ENCODE measurements around the gene PSAPL1. TPM values are rescaled to one million over a fixed set of nuclear protein-coding genes. Genes with fewer than 3 reads are reported as not detected.

PSAPL1 gene
- total and polyA plus RNA-seq, 9 of the 15 experiments (the other 6 are each of a cell fraction or from before 2014, with no cell fraction given): not detected

- Histone ChIP-seq H3K27ac (ENCODE audit: extremely low read depth, low read depth, low read length) (no peak overlapping the region), H3K79me2 (ENCODE audit: control insufficient read depth, insufficient read depth, low read length) (no peaks in the 10 kb centered on the region), H3K9ac (ENCODE audit: insufficient read depth in 1 of 2, low read depth in 2 of 2, low read length in 2 of 2) (no peak overlapping the region), H3K4me2 (ENCODE audit: insufficient read depth, low read length) (no peak overlapping the region), H3K27me3 (ENCODE audit: control insufficient read depth in 2 of 2, insufficient read depth in 2 of 2, low read length in 2 of 2) (peaks cover 0 to 17% of the 10 kb centered on the region in 2 experiments; a peak in 2 of 5 replicates), H3K36me3 (ENCODE audit: control insufficient read depth, insufficient read depth, low read length) (no peaks in the 10 kb centered on the region), H3K4me1 (replicated peaks in 1 of 2; ENCODE audit: control insufficient read depth in 2 of 2, insufficient read depth in 2 of 2, low read length in 2 of 2) (no peaks in the 10 kb centered on the region), H3K9me3 (replicated peaks; ENCODE audit: control insufficient read depth, insufficient read depth, low read depth, low read length) (no peaks in the 10 kb centered on the region), H2AFZ (ENCODE audit: low read depth, low read length) (no peak overlapping the region), H3K9me1 (ENCODE audit: control insufficient read depth, insufficient read depth, low read length) (no peaks in the 10 kb centered on the region), H3K4me3 (no peak overlapping the region), H4K20me1 (replicated peaks; ENCODE audit: control insufficient read depth, insufficient read depth, low read length) (no peaks in the 10 kb centered on the region)
- WGBS (ENCODE audit: insufficient coverage, low coverage, missing lambda C conversion rate): 1% methylated on average over 12 of the region's 12 CpGs
- ChIA-PET POLR2A (no interaction called here), CTCF (ENCODE audit: low intra/inter-chr PET ratio) (no interaction called here)
- DNase-seq (ENCODE audit: extremely low read depth in 1 of 4, low spot score in 3 of 4): no peak
- BruUV-seq (replicated peaks): no TSS peak
- no peak for ATAC-seq
- in situ Hi-C loops (cut with MboI): no loop called here
- intact Hi-C loops (cut with micrococcal nuclease): no loop called here
- FAIRE-seq: no peak
- TF ChIP-seq ASH1L (IDR thresholded peaks at IDR 0.05; ENCODE audit: borderline replicate concordance, low read depth, partially characterized antibody): no peak
- TF ChIP-seq MLX (CRISPR knock-in tag; conservative IDR thresholded peaks at IDR 0.05): no peak
- no peak for TF ChIP-seq RBM17 (IDR thresholded peaks at IDR 0.05; ENCODE audit: borderline replicate concordance, low read depth, low read length)
- TF ChIP-seq ZNF253 (CRISPR knock-in tag; conservative IDR thresholded peaks at IDR 0.05): no peak
- no peak for TF ChIP-seq NRF1 (conservative IDR thresholded peaks at IDR 0.05 in 1 of 2, IDR thresholded peaks at IDR 0.05 in 1 of 2)
- no peak for TF ChIP-seq ZNF407 (IDR thresholded peaks at IDR 0.05; ENCODE audit: low read depth)
- no peak for TF ChIP-seq NFIX (CRISPR knock-in tag; IDR thresholded peaks at IDR 0.05; ENCODE audit: low read depth)
- TF ChIP-seq ZFP1 (CRISPR knock-in tag; IDR thresholded peaks at IDR 0.05): no peak
Measured at GRCh38 chr4:7414736-7415510, 19.8 kb downstream of the PSAPL1 start.
